ENCODE results near the gene PFN4.
"Not testable (repeated sequence)": the region's sequence is repeated elsewhere in the genome, so short reads cannot be mapped to it uniquely, and the experiment has no call there.

The PFN4 gene

DNA sequence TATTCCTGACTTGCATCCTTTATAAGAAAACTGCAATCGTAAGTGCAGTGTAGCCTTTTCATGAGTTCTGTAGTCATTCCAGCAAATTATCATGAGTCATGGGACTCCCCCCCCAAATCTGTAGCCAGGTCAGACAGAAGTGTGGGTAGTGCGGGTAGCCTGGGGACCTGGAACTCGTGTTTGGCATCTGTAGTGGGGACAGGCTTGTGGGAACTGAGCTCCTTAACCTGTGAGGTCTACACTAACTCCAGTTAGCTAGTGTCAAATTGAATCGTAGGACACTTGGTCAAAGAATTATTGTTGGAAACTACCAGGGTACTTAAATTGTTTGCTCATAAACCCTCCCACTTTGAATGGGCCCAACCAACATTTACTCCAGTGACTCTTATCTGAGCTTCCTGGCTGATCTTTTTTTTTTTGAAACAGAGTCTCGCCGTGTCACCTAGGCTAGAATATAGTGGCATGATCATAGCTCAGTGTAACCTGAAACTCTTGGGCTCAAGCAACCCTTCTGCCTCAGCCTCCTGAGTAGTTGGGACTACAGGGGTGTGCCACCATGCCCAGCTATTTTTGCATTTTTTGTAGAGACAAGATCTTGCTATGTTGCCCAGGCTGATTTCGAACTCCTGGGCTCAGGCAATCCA, 12.4 kb downstream of the PFN4 start:
- no peak for DNase-seq

DNA sequence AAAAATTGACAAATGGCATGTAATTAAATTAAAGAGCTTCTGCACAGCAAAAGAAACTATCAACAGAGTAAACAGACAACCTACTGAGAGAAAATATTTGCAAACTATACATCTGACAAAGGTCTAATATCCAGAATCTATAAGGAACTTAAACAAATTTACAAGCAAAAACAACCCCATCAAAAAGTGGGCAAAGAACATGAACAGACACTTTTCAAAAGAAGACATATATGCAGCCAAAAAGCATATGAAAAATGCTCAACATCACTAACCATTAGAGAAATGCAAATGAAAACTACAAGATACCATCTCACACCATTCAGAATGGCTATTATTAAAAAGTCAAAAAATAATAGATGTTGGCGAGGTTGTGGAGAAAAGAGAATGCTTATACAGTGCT, 13.7 kb downstream of the PFN4 start:
- not testable (repeated sequence) for DNase-seq

DNA sequence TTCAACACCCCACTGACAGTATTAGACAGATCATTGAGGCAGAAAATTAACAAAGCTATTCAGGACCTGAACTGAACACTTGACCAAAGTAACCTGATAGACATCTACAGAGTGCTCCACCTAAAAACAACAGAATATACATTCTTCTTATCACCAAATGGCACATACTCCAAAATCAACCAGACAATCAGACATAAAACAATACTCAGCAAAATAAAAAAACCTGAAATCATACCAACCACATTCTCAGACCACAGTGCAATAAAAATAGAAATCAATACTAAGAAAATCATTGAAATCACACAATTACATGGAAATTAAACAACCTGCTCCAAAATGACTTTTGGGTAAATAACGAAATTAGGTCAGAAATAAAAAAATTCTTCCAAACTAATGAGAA, 15.8 kb downstream of the PFN4 start:
- no peak for DNase-seq

DNA sequence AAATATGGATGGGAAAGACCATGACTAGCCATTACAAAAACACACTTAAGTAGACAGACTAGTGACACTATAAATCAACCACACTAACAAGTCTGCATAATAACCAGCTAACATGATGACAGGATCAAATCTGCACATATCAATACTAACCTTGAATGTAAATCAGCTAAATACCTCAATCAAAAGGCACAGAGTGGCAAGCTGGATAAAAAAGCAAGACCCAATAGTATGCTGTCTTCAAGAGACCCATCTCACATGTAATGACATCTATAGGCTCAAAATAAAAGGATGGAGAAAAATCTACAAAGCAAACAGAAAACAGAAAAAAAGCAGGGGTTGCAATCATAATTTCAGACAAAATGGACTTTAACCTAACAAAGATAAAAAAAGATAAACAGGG, 16.3 kb downstream of the PFN4 start:
- DNase-seq: no peak

DNA sequence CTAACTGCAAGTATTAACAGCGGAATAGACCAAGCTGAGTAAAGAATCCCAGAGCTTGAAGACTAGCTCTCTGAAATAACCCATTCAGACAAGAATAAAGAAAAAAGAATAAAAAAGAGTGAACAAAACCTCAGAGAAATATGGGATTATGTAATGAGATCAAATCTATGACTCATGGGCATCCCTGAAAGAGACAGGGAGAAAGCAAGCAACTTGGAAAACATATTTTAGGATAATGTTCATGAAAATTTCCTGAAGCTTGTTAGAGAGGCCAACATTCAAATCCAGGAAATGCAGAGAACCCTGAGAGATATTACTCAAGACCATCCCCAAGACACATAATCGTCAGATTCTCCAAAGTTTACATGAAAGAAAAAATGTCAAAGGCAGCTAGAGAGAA, 17.3 kb downstream of the PFN4 start:
- DNase-seq: no peak

DNA sequence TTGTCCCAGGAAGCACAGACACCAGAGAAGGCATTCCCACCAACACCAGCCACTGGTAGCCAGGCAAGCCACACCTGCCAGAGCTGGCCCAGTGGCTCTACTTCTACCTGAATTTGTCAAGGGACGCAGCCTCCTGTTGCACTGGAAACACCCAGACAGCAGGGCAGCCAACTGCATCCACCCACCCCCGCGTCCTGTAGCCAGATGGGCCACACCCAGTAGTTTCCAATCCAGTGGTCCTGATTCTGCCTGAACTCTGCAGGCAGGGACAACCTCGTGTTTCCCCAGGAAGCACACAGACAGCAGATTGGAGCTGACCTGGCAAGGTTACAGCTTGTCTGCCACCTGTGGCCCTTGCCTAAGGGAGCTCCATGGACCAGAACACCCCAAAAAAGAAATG, 18.2 kb downstream of the PFN4 start:
- DNase-seq: no peak

DNA sequence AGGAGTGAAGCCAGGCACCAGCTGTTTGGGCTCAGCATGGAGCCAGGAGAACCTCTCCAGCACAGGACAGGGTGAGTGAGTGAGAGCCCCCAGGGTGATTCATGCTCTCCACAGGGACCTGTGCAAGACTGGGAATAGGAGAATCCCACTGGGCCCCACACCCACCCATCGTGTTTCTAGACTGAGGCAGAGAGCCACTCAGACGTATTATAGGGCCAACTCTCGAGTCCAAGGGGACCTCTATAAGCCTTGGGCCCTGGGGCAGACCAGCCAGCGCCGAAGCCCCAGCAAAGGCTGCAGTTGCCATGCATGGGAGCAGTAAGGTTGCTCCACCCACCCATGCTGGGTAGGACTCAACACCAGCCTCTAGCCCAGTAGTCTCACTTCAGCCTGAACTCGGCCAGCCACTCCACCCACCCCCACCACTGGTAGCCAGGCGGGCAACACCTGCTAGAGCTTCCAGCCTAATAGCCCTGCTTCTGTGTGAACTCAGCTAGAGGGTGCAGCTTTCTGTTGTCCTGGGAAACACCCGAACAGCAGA, 19.0 kb downstream of the PFN4 start:
- DNase-seq: no peak

DNA sequence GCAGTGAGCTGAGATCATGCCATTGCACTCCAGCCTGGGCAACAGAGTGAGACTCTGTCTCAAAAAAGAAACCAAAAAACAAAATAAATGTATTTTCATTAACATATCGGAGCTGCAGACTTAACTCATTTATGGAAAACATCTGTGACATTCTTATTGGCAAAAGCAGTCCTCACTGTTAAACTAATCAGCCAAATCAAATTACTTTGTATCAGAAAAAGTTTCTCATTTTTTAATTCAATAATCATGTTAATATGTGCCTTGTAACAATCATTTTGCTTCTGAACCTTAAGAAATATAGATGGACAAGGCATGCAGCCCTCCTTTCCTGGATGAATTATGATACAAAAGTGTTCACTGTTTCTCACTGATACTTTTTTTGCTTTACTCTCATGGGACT, 20.5 kb downstream of the PFN4 start:
- DNase-seq: no peak

DNA sequence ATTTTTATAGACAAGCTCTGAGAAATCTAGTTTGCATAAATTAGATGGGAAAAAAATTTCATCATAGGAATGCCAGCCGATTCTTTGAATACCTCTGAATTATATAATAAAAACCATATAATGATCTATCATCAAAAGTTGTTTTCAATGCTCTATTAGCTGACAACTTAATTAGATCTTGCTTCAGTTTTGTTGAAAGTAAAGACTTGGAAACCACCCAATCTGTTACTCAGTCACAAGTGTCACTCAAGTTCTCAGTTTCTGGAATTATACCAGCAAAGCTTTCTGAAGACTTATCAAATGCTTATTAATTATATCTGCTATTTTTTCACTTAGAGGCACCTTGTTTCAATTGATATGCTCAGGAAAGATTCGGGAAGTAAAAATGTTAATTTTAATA, 21.1 kb downstream of the PFN4 start:
- DNase-seq: no peak

DNA sequence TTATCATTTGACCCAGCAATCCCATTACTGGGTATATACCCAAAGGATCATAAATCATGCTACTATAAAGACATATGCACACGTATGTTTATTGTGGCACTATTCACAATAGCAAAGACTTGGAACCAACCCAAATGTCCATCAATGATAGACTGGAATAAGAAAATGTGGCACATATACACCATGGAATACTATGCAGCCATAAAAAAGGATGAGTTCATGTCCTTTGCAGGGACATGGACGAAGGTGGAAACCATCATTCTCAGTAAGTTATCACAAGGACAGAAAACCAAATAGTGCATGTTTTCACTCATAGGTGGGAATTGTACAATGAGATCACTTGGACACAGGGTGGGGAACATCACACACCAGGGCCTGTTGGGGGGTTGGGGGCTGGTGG, 22.4 kb downstream of the PFN4 start:
- DNase-seq: not testable (repeated sequence)

DNA sequence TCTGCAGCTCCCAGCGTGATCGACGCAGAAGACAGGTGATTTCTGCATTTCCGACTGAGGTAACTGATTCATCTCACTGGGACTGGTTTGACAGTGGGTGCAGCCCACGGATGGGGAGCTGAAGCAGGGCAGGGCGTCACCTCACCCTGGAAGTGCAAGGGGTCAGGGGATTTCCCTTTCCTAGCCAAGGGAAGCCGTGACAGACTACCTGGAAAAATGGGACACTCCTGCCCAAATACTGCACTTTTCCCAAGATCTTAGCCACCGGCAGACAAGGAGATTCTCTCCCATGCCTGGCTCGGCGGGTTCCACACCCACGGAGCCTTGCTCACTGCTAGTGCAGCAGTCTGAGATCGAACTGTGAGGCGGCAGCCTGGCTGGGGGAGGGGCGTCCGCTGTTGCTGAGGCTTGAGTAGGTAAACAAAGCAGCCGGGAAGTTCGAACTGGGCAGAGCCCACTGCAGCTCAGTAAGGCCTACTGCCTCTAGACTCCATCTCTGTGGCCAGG, 27.9 kb downstream of the PFN4 start:
- not testable (repeated sequence) for DNase-seq

DNA sequence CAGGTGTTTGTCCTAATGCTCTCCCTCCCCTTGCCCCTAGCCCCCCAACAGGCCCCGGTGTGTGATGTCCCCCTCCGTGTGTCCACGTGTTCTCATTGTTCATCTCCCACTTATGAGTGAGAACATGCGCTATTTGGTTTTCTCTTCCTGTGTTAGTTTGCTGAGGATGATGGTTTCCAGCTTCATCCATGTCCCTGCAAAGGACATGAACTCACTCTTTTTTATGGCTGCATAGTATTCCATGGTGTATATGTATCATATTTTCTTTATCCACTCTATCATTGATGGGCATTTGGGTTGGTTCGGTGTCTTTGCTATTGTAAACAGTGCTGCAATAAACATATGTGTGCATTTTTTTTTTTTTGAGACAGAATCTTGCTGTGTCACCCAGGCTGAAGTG, 29.9 kb downstream of the PFN4 start:
- not testable (repeated sequence) for DNase-seq

DNA sequence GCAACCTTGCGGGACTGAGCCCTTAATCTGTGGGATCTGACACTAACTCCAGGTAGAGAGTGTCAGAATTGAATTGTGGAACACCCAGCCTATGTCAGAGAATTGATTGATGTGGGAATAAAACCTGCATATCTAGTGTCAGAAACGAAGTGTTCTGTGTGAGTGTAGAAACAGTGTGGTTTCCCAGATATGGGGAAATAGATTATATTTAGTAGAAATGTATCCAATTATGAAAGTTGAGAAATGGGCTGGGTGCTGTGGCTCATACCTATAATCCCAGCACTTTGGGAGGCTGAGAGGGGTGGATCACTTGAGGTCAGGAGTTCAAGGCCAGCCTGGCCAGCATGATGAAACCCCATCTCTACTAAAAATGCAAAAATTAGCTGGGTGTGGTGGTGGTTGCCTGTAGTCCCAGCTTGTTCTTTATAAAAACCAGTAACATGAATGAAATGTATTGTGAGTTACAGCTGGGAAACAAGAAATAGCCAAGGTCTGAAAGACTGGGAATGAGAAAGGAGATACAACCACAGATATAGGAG, 34.2 kb downstream of the PFN4 start:
- DNase-seq: no peak

DNA sequence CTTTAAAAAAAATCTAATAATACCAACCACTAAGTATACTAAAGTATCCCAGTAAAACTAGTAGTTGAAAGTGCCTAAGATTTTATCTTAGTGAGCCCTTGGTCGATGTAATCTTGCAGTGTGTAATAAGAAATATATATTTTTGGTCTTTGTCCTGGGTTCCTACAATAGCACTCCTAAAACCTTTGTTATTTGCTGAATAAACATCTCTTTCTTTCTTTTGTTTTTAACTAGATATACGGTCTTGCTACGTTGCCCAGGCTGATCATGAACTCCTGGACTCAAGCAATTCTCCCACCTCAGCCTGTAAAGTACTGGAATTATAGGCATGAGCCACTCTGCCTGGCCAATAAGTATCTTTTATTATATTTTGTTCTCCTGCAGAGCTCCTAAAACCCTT, 36.1 kb downstream of the PFN4 start:
- DNase-seq: no peak

DNA sequence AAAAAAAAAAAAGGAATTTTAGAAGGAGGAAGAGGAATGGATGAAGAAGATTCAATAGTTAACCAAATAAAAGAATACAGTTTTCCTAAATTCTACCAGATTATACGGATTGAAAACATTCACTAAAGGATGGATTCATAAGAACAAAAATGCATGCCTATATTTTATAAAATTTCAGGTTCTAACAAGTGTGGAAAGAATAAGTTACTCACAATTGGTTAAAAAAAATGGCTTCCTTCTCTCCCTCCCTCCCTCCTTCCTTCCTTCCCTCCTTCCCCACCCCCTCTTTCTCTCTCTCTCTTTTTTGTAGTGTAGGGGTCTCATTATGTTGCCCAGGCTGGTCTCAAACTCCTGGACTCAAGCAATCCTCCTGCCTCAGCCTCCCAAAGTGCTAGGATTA, 36.9 kb downstream of the PFN4 start:
- no peak for DNase-seq

DNA sequence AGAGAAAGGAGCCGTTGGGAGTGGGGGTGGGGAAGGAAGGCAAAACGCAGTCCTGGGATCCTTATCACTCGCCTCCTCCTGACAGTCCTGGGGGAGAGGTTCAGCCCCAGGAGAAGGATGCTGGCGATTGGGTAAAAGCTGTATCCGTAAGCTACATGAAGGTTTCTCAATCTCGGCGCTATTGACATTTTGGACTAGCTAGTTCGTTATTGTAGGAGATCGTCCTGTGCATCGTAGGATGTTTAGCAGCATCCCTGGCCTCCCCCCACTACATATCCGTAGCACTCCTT, 38.0 kb downstream of the PFN4 start:
- no peak for DNase-seq

DNA sequence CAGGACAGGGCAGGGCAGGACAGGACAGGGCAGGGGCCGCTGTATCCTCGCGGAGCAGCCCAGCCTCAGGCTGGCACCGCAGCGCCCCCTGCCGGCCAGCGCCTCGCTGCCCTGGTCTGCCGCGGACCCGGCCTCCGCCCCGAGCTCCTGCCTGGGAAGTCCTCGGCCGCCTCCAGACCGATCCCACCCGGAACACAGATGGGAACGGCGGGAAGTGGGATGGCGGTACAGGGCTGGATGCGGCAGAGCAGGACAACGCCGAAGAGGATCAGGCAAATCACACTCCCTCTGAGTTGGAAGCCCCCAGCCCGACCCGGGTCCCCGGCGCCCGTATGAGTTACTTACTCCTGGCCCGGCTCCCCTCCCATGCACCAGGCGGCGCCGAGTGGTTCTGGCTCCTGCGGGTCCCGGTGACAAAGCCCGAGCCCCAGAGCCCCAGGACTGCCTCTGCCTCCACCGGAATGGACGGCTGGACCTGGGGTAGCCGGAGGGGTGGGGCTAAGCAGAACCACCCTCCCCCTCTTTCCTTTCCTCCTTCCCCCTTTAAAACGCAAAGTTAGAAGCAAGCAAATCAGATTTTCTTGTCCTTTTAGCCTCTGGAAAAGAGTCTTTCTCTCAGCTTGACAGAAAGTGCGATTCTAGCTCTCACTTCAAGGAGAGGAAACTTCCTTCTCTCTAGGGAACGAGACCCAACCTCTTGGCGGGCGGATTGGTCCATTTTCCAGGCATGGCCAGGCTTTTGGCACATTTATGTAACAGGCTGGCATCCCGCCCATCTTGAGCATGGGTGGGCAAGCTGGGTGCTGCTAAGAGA, 38.5 kb downstream of the PFN4 start, which contains the start of gene TP53I3:
TSS of gene TP53I3 (minus strand) at position 449 of the 814 bp plus-strand sequence. CDS start 508 bp downstream, outside the sequence.
- peak; percentile 4 for DNase-seq

DNA sequence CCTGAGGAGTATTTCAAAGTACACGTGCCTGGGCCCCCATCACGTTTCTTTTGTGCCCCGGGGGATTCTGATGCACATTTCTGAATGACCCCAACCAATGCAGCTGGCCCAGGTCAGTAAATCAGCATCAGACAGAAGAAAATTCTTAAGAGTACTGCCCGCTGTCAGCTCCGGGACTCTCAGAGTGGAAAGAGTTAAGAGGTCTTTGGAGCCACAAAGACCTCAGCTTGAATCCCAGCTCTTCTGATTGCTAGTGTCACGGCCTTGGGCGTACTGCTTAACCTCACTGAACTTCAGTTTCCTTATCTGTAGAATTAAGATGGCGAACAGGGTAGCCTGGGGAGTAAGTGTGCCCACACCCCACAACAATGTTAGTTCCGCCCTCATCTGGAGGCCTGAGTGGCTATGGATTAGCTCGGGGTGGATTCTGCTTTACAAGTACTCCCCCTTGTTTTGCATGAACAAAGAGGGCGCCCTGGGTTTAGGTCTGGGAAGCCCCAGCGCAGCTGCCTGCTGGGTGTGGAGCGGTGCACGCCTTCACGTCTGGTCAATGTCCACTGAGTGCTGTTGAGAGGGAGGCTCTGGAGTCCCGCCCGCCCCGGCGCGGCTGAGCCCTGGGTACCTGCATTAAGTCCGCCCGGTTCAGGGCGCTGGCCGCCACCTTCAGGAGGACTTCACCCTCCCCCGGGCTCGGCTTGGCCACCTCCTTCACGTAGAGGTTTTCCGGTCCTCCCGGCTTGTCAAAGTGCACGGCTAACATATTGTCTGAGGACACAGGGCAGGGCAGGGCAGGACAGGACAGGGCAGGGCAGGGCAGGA, 39.4 kb downstream of the PFN4 start:
- peak; percentile 22 for DNase-seq

DNA sequence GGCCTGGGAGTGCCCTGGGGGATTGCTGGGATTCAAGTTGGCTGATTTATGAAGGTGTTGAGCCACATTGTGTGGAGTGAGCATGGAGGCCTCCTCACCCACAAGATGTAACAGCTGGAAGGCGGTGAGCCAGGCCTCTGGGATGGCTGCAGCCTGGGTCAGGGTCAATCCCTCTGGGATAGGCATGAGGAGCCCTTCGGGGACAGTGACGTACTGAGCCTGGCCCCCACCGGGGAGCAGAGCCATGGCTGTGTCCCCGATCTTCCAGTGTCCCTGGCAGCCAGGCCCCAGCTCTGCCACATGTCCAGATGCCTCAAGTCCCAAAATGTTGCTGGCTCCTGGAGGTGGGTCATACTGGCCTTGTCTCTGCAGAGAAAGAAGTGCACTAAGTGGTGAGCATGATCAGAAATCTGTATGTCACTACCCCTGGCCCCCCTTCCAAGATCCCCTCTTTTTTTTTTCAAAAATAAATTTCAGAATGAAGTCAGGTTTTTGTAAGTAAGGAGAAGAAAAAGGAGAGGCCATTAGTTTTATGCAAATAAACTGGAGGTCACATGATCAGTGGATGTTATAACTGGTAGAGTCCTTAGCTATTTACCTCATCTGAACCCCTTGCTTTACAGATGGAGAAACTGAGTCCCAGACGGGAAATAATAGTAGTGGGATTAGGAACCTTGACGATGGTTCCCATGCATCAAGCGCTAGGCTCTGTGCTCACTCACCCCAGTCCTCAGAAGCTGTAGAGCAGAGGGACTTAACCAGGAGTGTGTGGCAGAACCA, 40.2 kb downstream of the PFN4 start:
- no peak for DNase-seq

DNA sequence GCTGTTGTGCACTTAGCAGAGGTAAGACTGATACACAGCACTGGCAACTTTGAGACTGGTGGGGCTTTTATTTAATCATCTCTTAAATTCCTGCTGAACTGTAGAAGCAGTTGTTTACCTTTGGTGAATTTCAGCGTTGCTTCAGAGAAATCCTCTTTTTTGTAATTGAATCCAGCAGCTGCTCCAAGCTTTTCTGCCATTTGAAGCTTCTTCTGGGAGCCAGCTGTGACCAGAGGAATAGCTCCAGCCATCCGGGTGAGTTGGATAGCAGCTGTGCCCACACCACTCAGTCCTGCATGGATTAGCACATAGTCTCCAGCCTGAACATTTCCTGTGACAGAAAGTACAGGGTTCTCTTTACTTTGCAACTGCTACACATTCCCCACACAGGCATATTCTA, 42.4 kb downstream of the PFN4 start:
- DNase-seq: no peak

DNA sequence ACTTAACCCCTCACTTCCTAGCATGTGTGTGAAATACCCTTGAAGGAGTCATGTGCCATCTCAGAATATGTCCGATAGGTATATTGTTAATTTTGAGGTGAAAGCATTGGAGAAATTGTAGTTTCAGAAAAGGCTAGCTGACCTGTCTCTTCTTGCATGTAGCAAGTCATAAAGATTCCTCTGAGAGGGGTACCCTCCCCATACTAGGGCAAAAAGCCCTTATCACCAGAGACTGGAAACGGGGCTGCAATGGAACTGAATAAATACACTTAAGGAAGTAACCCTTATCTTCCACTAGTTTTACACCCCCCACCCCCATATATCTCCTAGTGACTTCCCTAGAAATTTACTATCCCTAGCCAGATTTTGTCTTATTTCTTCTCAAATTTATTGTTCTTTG, 45.3 kb downstream of the PFN4 start:
- DNase-seq: no peak

DNA sequence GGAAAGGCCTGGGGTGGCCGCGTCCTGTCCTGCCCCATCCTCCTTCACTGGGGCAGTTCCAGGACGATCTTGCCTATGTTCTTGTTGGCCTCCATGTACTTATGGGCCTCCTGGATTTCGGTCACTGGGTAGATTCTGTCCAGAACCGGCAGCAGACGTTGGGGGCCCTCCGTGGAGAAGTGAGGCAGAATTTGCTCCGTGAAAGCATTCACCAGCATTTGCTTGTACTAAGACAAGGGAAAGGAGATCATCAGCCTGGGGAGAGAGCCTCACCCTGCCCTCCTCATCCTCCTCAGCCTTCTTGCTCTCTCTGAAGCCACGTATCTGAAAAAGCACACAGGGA, 45.6 kb downstream of the PFN4 start:
- DNase-seq: no peak

Measured in NCI-H1436 treated with DMSO at 0.1 percent for 48 hours (cell line).